HepG2 (cell line): ENCODE data around the gene CD300LF. TPM values are rescaled to one million over a fixed set of nuclear protein-coding genes. Genes with fewer than 3 reads are reported as not detected.
A peak's percentile ranks its signal among the peaks of the same experiment; 100 is the strongest.

Source experiments
- CREB1 ChIP-seq, 2 experiments: fragments of 450-650 bp in 1 of 2; IDR thresholded peaks; 2 replicates each; pipeline ENCODE4 v1.6.1; 2016 to 2017; ENCODE audit warnings: control low read depth in 1 of 2, mild to moderate bottlenecking in 1 of 2, missing compliant biosample characterization in 1 of 2, missing genetic modification characterization in 1 of 2
- EZH2 ChIP-seq: conservative IDR thresholded peaks from 2 replicates; pipeline ENCODE4 v1.6.1; 2012; ENCODE audit warnings: mild to moderate bottlenecking, low read depth, low read length, moderate library complexity
- GLI4 ChIP-seq: sonication (generic); formaldehyde crosslinking; IDR thresholded peaks from 2 replicates; pipeline ENCODE4 v1.5.1; 2020; ENCODE audit warnings: missing genetic modification reagents, mild to moderate bottlenecking, moderate library complexity, borderline replicate concordance
- HOXA3 ChIP-seq: sonication (generic); formaldehyde crosslinking; IDR thresholded peaks from 2 replicates; pipeline ENCODE4 v1.5.0; 2020; ENCODE audit warnings: missing genetic modification reagents
- ISL2 ChIP-seq: sonication (generic); formaldehyde crosslinking; IDR thresholded peaks from 2 replicates; pipeline ENCODE4 v1.5.0; 2020; ENCODE audit warnings: missing genetic modification reagents
- MAFF ChIP-seq: IDR thresholded peaks from 2 replicates; pipeline ENCODE4 v1.6.1; 2011; ENCODE audit warnings: low read depth, low read length, improper control_type of control experiment
- MEIS1 ChIP-seq: sonication (generic); formaldehyde crosslinking; IDR thresholded peaks from 2 replicates; pipeline ENCODE4 v1.9.0; 2021; ENCODE audit warnings: mild to moderate bottlenecking, missing genetic modification reagents, moderate library complexity, borderline replicate concordance
- NBN ChIP-seq: fragments of 450-650 bp; conservative IDR thresholded peaks from 2 replicates; pipeline ENCODE4 v1.6.1; 2017
- NFATC3 ChIP-seq: sonication (generic); formaldehyde crosslinking; IDR thresholded peaks from 2 replicates; pipeline ENCODE4 v1.5.1; 2020; ENCODE audit warnings: mild to moderate bottlenecking, missing genetic modification reagents
- NFIB ChIP-seq: sonication (generic); formaldehyde crosslinking; IDR thresholded peaks from 2 replicates; pipeline ENCODE4 v1.9.0; 2021; ENCODE audit warnings: missing genetic modification reagents, mild to moderate bottlenecking, borderline replicate concordance
- PAF1 ChIP-seq: IDR thresholded peaks from 2 replicates; pipeline ENCODE4 v1.6.1; 2016; ENCODE audit warnings: missing genetic modification reagents, missing compliant biosample characterization
- POLR2G ChIP-seq: fragments of 200-400 bp; formaldehyde crosslinking; IDR thresholded peaks from 2 replicates; pipeline ENCODE4 v1.6.1; 2018; ENCODE audit warnings: mild to moderate bottlenecking, low read depth, low read length, moderate library complexity
- SMYD3 ChIP-seq: sonication (generic); formaldehyde crosslinking; IDR thresholded peaks from 2 replicates; pipeline ENCODE4 v1.8.1; 2023; ENCODE audit warnings: mild to moderate bottlenecking, missing genetic modification reagents
- SRSF4 ChIP-seq: fragments of 200-400 bp; formaldehyde crosslinking; IDR thresholded peaks from one replicate; pipeline ENCODE4 v1.6.1; 2018; ENCODE audit warnings: mild to moderate bottlenecking, low read depth, low read length, moderate library complexity; ENCODE audit not compliant: poor library complexity, severe bottlenecking
- ZBTB3 ChIP-seq: sonication (generic); formaldehyde crosslinking; IDR thresholded peaks from 2 replicates; pipeline ENCODE4 v1.4.0; 2020; ENCODE audit warnings: low read depth, mild to moderate bottlenecking, moderate library complexity, missing genetic modification reagents, borderline replicate concordance
- ZFX ChIP-seq: sonication (generic); formaldehyde crosslinking; IDR thresholded peaks from 2 replicates; pipeline ENCODE4 v1.4.0; 2020; ENCODE audit warnings: mild to moderate bottlenecking, low read depth, missing genetic modification reagents, moderate library complexity
- ZNF124 ChIP-seq: sonication (generic); formaldehyde crosslinking; IDR thresholded peaks from 2 replicates; pipeline ENCODE4 v1.4.0; 2020; ENCODE audit warnings: missing genetic modification reagents
- ZNF496 ChIP-seq: sonication (generic); formaldehyde crosslinking; IDR thresholded peaks from 2 replicates; pipeline ENCODE4 v1.8.1; 2023; ENCODE audit warnings: mild to moderate bottlenecking, moderate library complexity, missing genetic modification reagents; ENCODE audit not compliant: insufficient replicate concordance
- ZNF720 ChIP-seq: sonication (generic); formaldehyde crosslinking; IDR thresholded peaks from 2 replicates; pipeline ENCODE4 v1.4.0; 2020; ENCODE audit warnings: missing genetic modification reagents
- polyA plus RNA-seq, 8 experiments: library from polyadenylated mRNA; depleted of rRNA in 3 of 8; stranded (reverse) in 7 of 8; unstranded in 1 of 8; fragments of >200 nt; fragmentation: Illumina TruSeq in 4 of 8; extraction: Trizol in 4 of 8; gene quantifications; 2 replicates each; pipeline versions ENCODE4 v1.2.1 to v1.2.3, GENCODE V29; 2011 to 2016; ENCODE audit warnings: low read depth in 4 of 8, missing spikeins in 1 of 8, mixed read lengths in 1 of 8; ENCODE audit not compliant: insufficient read depth in 1 of 8
- total RNA-seq, 5 experiments: library from RNA; depleted of rRNA; stranded (reverse); fragments of >200 nt; fragmentation: Illumina TruSeq; extraction: Trizol; gene quantifications; 2 replicates each; pipeline ENCODE4 v1.2.3, GENCODE V29; 2016; ENCODE audit warnings: low read depth in 1 of 5
- TF ChIP-seq, protein P1 (sequence below), 2 experiments: IDR thresholded peaks; 2 replicates each; pipeline ENCODE4 v1.6.1; 2011 to 2012; ENCODE audit warnings: low read length in 2 of 2, borderline replicate concordance in 1 of 2, low read depth in 1 of 2, mild to moderate bottlenecking in 1 of 2, moderate library complexity in 1 of 2
- TF ChIP-seq, protein P2 (sequence below): sonication (generic); formaldehyde crosslinking; conservative IDR thresholded peaks from 2 replicates; pipeline ENCODE4 v1.5.0; 2020; ENCODE audit warnings: missing genetic modification reagents
- TF ChIP-seq, protein P3 (sequence below): sonication (generic); formaldehyde crosslinking; IDR thresholded peaks from 2 replicates; pipeline ENCODE4 v1.5.0; 2020; ENCODE audit warnings: missing genetic modification reagents

The CD300LF gene
- total and polyA plus RNA-seq, 2 of the 13 experiments (the other 11 are each of a cell fraction or from before 2014, with no cell fraction given): not detected

DNA sequence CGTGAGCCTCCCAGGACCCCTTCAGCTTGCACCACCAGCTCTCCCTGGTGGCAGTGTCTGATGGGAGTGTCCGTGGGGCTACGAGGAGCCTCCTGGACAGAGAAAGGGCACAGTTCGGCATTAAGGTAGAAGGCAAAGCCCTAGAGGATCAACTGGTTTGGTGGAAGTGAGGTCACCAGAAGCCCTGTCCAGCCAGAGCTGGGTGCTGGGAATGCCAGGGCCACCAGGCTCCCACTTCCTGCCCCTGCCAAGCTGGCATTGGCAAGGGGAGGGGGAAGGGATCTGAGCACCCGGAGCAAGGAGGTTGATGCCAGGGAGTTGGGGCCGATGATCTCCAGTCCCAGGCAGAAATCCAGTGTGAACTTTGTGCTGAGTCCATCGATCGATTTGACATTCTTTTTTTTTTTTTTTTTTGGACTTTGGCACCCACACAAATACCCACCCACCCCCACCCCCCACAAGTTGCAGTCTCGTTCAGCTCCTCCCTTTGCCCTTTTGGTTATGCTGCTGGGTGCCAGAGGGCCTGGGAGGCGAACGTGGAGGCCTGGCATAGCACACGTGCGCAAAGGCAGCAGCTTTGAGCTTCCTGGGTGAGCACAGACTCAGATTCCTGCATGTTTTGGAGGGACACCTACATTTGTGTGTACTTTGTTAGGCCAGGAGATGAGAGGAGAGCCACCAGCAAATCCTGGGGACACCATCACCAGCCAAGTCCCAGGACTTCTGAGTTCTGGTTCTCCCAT lies 37.8 kb upstream of the CD300LF start (continued):
- TF ChIP-seq, protein P1, sequence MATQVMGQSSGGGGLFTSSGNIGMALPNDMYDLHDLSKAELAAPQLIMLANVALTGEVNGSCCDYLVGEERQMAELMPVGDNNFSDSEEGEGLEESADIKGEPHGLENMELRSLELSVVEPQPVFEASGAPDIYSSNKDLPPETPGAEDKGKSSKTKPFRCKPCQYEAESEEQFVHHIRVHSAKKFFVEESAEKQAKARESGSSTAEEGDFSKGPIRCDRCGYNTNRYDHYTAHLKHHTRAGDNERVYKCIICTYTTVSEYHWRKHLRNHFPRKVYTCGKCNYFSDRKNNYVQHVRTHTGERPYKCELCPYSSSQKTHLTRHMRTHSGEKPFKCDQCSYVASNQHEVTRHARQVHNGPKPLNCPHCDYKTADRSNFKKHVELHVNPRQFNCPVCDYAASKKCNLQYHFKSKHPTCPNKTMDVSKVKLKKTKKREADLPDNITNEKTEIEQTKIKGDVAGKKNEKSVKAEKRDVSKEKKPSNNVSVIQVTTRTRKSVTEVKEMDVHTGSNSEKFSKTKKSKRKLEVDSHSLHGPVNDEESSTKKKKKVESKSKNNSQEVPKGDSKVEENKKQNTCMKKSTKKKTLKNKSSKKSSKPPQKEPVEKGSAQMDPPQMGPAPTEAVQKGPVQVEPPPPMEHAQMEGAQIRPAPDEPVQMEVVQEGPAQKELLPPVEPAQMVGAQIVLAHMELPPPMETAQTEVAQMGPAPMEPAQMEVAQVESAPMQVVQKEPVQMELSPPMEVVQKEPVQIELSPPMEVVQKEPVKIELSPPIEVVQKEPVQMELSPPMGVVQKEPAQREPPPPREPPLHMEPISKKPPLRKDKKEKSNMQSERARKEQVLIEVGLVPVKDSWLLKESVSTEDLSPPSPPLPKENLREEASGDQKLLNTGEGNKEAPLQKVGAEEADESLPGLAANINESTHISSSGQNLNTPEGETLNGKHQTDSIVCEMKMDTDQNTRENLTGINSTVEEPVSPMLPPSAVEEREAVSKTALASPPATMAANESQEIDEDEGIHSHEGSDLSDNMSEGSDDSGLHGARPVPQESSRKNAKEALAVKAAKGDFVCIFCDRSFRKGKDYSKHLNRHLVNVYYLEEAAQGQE (IDR thresholded peaks at IDR 0.05; ENCODE audit: borderline replicate concordance in 1 of 2, low read depth in 1 of 2, low read length in 2 of 2): peak in 1 of 2 experiments; percentile 70; a peak in 2 of 4 replicates
- TF ChIP-seq ISL2 (CRISPR knock-in tag): 0 out of 2 replicates have a peak, but pooled peaks have one; percentile 73
- no peak for TF ChIP-seq MEIS1 (CRISPR knock-in tag)
- peak; percentile 88 for TF ChIP-seq ZFX
- TF ChIP-seq GLI4 (CRISPR knock-in tag): no peak
- TF ChIP-seq ZBTB3 (CRISPR knock-in tag): peak; percentile 70; the same call in 1 of the 2 replicates
- TF ChIP-seq MAFF: no peak
- peak; percentile 87; the same call in 1 of the 2 replicates for TF ChIP-seq HOXA3
- peak; percentile 40; the same call in 1 of the 2 replicates for TF ChIP-seq SMYD3 (CRISPR knock-in tag)
- TF ChIP-seq SRSF4: no peak
- no peak for TF ChIP-seq ZNF720 (CRISPR knock-in tag)
- 0 out of 2 replicates have a peak, but pooled peaks have one; percentile 71 for TF ChIP-seq NFIB (CRISPR knock-in tag)
- no peak for TF ChIP-seq NBN
- TF ChIP-seq EZH2: no peak
- TF ChIP-seq ZNF124 (CRISPR knock-in tag): peak; percentile 94
- no peak for TF ChIP-seq NFATC3 (CRISPR knock-in tag)
- TF ChIP-seq, protein P2, sequence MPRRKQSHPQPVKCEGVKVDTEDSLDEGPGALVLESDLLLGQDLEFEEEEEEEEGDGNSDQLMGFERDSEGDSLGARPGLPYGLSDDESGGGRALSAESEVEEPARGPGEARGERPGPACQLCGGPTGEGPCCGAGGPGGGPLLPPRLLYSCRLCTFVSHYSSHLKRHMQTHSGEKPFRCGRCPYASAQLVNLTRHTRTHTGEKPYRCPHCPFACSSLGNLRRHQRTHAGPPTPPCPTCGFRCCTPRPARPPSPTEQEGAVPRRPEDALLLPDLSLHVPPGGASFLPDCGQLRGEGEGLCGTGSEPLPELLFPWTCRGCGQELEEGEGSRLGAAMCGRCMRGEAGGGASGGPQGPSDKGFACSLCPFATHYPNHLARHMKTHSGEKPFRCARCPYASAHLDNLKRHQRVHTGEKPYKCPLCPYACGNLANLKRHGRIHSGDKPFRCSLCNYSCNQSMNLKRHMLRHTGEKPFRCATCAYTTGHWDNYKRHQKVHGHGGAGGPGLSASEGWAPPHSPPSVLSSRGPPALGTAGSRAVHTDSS (CRISPR knock-in tag): 0 out of 2 replicates have a peak, but pooled peaks have one; percentile 53
- TF ChIP-seq, protein P3, sequence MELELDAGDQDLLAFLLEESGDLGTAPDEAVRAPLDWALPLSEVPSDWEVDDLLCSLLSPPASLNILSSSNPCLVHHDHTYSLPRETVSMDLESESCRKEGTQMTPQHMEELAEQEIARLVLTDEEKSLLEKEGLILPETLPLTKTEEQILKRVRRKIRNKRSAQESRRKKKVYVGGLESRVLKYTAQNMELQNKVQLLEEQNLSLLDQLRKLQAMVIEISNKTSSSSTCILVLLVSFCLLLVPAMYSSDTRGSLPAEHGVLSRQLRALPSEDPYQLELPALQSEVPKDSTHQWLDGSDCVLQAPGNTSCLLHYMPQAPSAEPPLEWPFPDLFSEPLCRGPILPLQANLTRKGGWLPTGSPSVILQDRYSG (CRISPR knock-in tag): 0 out of 2 replicates have a peak, but pooled peaks have one; percentile 83
- TF ChIP-seq PAF1 (CRISPR knock-in tag): no peak
- no peak for TF ChIP-seq CREB1 (IDR thresholded peaks at IDR 0.05)
- no peak for TF ChIP-seq CREB1 (CRISPR knock-in tag; IDR thresholded peaks at IDR 0.05)
- peak; percentile 86 for TF ChIP-seq POLR2G
- TF ChIP-seq ZNF496 (CRISPR knock-in tag): no peak
